Liver (tissue), 3 donors: ENCODE results near the gene PCF11.

Source experiments
- EGR1 ChIP-seq, 2 donors: IDR thresholded peaks; 2 replicates each; pipeline ENCODE4 v1.6.1; 2016 to 2018; ENCODE audit warnings: antibody characterized with exemption in 2 of 2, low read depth in 2 of 2
- FOXA2 ChIP-seq: IDR thresholded peaks from 2 replicates; pipeline ENCODE4 v1.6.1; 2016; ENCODE audit warnings: antibody characterized with exemption
- GABPA ChIP-seq, 2 donors: IDR thresholded peaks in 1 of 2; conservative IDR thresholded peaks in 1 of 2; 2 replicates each; pipeline ENCODE4 v1.6.1; 2016; ENCODE audit warnings: antibody characterized with exemption in 2 of 2, mild to moderate bottlenecking in 1 of 2, moderate library complexity in 1 of 2
- RAD21 ChIP-seq, 2 donors: IDR thresholded peaks; 2 replicates each; pipeline ENCODE4 v1.6.1; 2016; ENCODE audit warnings: antibody characterized with exemption in 2 of 2, mild to moderate bottlenecking in 2 of 2
- SP1 ChIP-seq: IDR thresholded peaks from 2 replicates; pipeline ENCODE4 v1.6.1; 2018; ENCODE audit warnings: antibody characterized with exemption, mild to moderate bottlenecking
- TAF1 ChIP-seq: conservative IDR thresholded peaks from 2 replicates; pipeline ENCODE4 v1.6.1; 2016; ENCODE audit warnings: antibody characterized with exemption, mild to moderate bottlenecking
- YY1 ChIP-seq: IDR thresholded peaks from 2 replicates; pipeline ENCODE4 v1.6.1; 2016; ENCODE audit warnings: antibody characterized with exemption, mild to moderate bottlenecking
- TF ChIP-seq, protein P1 (sequence below): fragments of 150-350 bp; IDR thresholded peaks from 2 replicates; pipeline ENCODE4 v1.5.1; 2017; ENCODE audit warnings: improper control_type of control experiment, low read depth, low read length; ENCODE audit not compliant: missing input control
- TF ChIP-seq, protein P2 (sequence below): IDR thresholded peaks from 2 replicates; pipeline ENCODE4 v1.6.1; 2016; ENCODE audit warnings: antibody characterized with exemption, mild to moderate bottlenecking
- TF ChIP-seq, protein P3 (sequence below): IDR thresholded peaks from 2 replicates; pipeline ENCODE4 v1.6.1; 2016; ENCODE audit warnings: antibody characterized with exemption
- donor health status: healthy.
- donor health status: healthy.

DNA sequence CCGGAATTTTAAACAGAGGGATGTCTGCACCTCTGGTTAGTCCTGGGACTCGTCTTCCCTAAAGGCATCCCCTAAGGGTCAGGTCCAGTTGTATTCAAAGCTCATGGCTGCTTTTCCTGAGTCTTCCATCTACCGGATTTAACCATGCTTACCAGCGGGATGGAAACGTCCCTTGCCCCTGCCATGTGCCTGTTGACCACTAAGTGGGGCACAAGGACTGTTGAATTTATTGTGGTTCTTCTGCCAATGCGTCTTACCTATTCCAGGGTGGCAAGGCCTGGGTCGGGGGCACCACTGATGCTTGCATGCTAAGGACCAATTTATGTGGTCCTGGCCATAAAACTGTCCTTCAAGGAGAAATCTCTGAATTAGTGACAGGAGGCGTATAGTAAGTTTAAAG lies 62.2 kb downstream of the PCF11 start:
- TF ChIP-seq SP1 (no peak), GABPA (IDR thresholded peaks at IDR 0.05 in 1 of 2, conservative IDR thresholded peaks at IDR 0.05 in 1 of 2) (no peak), FOXA2 (no peak), RAD21 (IDR thresholded peaks at IDR 0.05) (peak; percentile 34 to 48), TAF1 (no peak), YY1 (no peak), EGR1 (IDR thresholded peaks at IDR 0.05; ENCODE audit: low read depth in 2 of 2) (no peak)
- TF ChIP-seq, protein P1, sequence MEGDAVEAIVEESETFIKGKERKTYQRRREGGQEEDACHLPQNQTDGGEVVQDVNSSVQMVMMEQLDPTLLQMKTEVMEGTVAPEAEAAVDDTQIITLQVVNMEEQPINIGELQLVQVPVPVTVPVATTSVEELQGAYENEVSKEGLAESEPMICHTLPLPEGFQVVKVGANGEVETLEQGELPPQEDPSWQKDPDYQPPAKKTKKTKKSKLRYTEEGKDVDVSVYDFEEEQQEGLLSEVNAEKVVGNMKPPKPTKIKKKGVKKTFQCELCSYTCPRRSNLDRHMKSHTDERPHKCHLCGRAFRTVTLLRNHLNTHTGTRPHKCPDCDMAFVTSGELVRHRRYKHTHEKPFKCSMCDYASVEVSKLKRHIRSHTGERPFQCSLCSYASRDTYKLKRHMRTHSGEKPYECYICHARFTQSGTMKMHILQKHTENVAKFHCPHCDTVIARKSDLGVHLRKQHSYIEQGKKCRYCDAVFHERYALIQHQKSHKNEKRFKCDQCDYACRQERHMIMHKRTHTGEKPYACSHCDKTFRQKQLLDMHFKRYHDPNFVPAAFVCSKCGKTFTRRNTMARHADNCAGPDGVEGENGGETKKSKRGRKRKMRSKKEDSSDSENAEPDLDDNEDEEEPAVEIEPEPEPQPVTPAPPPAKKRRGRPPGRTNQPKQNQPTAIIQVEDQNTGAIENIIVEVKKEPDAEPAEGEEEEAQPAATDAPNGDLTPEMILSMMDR: peak; percentile 32
- TF ChIP-seq, protein P2, sequence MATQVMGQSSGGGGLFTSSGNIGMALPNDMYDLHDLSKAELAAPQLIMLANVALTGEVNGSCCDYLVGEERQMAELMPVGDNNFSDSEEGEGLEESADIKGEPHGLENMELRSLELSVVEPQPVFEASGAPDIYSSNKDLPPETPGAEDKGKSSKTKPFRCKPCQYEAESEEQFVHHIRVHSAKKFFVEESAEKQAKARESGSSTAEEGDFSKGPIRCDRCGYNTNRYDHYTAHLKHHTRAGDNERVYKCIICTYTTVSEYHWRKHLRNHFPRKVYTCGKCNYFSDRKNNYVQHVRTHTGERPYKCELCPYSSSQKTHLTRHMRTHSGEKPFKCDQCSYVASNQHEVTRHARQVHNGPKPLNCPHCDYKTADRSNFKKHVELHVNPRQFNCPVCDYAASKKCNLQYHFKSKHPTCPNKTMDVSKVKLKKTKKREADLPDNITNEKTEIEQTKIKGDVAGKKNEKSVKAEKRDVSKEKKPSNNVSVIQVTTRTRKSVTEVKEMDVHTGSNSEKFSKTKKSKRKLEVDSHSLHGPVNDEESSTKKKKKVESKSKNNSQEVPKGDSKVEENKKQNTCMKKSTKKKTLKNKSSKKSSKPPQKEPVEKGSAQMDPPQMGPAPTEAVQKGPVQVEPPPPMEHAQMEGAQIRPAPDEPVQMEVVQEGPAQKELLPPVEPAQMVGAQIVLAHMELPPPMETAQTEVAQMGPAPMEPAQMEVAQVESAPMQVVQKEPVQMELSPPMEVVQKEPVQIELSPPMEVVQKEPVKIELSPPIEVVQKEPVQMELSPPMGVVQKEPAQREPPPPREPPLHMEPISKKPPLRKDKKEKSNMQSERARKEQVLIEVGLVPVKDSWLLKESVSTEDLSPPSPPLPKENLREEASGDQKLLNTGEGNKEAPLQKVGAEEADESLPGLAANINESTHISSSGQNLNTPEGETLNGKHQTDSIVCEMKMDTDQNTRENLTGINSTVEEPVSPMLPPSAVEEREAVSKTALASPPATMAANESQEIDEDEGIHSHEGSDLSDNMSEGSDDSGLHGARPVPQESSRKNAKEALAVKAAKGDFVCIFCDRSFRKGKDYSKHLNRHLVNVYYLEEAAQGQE: no peak
- TF ChIP-seq, protein P3, sequence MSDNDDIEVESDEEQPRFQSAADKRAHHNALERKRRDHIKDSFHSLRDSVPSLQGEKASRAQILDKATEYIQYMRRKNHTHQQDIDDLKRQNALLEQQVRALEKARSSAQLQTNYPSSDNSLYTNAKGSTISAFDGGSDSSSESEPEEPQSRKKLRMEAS: no peak
